Measurements from ENCODE around the gene RTP3.

Gene RTP3

DNA sequence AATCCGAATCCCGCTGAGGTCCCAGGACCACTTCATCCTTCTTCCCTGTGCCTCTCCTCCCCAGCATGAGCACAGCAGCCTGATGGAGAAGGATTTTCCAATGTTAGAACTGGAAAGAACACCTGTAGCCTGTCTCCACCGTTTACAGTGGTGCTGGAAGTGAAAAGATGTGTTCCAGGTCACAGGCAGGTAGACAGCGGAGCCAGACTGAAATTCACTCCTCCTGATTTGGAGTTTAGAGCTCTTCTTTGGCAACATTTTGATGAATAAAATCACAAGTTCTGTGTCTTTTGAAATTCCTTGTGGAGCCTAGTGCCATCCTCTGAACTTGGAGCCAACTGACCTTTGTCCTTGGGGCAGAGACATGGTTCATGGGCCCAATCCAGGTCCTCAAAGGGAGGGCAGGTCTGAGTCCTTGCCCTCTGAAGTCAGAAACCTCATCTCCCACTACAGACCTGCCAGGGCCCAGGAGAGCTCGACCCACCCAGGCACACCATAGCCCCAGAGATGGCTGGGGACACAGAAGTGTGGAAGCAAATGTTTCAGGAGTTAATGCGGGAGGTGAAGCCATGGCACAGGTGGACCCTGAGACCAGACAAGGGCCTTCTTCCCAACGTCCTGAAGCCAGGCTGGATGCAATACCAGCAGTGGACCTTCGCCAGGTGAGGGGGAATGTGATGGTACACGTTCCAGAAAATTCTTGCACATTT is at the start of gene RTP3:
TSS of gene RTP3 (plus strand) at position 421 of the 710 bp plus-strand sequence. CDS start at position 508, 87 bp downstream.
- no peaks in the 10 kb centered on the region for H3K4me1 ChIP-seq (ENCODE audit: control insufficient read depth, low read depth, low read length)
- H3K36me3 ChIP-seq (ENCODE audit: control insufficient read depth, low read depth, low read length) = no peaks in the 10 kb centered on the region
- H3K9ac ChIP-seq (ENCODE audit: low read length) = no peak within 1 kb of the TSS
- H3K27ac ChIP-seq (ENCODE audit: low read length) = no peak within 1 kb of the TSS
- H3K4me3 ChIP-seq (ENCODE audit: low read length) = no peak within 1 kb of the TSS
- no peaks in the 10 kb centered on the region for H3K27me3 ChIP-seq (ENCODE audit: control insufficient read depth, insufficient read depth, low read length)
- no peaks in the 10 kb centered on the region for H3K9me3 ChIP-seq (ENCODE audit: control insufficient read depth, low read depth, low read length)

DNA sequence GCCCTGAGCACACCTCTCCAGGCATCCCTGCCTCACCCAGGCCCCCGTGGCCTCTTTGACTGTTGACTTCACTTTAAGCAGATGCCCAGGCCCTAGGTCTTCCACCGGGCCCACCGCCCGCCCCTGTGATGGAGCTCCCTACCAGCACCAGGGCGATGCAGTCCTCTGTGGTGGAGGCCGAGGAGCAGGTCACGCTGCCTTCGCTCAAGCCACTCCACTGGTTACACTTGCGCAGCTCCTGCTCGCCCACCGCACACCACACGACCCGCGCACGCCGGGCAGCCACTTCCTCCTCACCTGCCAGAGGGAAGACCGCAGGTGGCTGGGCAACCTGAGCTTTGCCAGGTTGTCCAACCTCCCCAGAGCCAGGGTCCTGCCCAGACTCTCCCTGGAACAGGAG is 49.1 kb upstream of the RTP3 start:
- Histone ChIP-seq H3K36me3 (ENCODE audit: control insufficient read depth, low read depth, low read length) (no peaks in the 10 kb centered on the region), H3K4me1 (ENCODE audit: control insufficient read depth, low read depth, low read length) (no peaks in the 10 kb centered on the region), H3K4me3 (ENCODE audit: low read length) (no peak overlapping the region), H3K9me3 (ENCODE audit: control insufficient read depth, low read depth, low read length) (no peaks in the 10 kb centered on the region), H3K9ac (ENCODE audit: low read length) (no peak overlapping the region), H3K27ac (ENCODE audit: low read length) (no peak overlapping the region), H3K27me3 (ENCODE audit: control insufficient read depth, insufficient read depth, low read length) (no peaks in the 10 kb centered on the region)

DNA sequence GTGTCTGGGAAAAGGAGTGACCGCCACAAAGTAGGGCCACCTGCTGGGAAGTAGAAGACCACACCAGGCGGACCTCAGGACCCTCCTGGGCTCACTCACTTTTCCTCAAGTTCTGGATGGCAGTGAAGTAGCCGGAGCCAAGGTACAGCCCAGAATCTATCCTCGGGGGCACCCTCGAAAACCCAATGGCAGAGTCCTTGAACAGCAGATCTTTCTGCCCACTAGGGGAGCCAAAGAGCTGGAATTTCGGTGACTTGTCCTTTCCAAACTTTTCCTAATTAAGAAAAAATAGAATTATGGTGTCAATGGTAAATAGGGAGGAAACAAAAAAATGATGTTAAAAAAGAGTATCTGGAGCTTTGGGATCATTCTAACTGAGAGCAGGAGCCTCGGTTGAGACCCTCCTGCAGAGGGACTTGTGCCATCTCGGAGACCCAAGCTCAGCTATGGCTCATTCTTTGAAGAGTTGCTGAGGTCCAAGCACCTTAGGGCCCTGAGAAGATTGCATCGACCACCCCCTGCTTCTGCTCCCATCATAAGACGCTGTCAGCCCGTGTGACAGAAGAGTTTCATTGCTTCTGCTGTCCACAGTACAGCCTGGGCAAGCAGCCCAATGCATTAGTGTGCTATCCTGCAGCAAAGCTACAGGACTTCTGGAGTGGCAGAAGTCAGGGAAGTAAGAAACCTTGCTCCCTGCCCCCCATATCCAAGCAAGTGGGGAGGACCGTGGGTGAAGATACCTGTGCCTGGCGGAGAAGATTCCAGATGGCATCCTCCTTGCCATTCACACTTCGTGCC is 47.8 kb upstream of the RTP3 start:
- no peak overlapping the region for H3K27ac ChIP-seq (ENCODE audit: low read length)
- no peaks in the 10 kb centered on the region for H3K27me3 ChIP-seq (ENCODE audit: control insufficient read depth, insufficient read depth, low read length)
- H3K9me3 ChIP-seq (ENCODE audit: control insufficient read depth, low read depth, low read length) = no peaks in the 10 kb centered on the region

DNA sequence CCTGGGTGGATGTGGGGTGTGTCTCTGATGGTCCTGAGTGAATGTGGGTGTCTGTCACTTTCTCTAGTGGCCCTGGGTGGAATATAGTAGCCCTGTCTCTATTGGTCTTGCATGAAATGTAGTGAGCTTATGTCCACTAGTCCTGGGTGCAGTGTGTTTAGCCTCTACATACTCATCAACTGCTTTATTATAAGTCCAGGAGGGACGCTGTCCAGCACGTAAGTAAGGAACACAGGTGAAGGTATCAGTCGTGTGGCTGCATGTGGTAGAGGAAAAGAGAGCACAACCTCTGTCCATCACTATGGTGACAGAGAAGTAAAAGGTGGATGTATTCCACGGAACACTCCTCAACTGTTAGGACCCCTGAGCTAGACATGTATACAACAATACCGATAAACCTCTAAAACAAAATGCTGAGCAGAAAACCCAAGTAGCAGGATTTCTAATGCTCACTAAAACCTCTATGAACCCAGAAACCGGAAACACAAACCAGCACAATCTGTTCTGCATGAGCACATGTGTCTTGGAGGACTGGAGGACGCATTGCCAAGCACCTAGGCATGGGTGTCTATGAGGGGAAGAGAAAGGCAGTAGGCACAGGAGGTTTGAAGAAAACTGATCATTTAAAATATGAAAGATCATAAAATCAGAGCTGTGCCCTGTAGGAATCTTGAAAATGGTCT is 44.1 kb upstream of the RTP3 start:
- no peaks in the 10 kb centered on the region for H3K27me3 ChIP-seq (ENCODE audit: control insufficient read depth, insufficient read depth, low read length)
- no peaks in the 10 kb centered on the region for H3K4me1 ChIP-seq (ENCODE audit: control insufficient read depth, low read depth, low read length)
- no peak overlapping the region for H3K9ac ChIP-seq (ENCODE audit: low read length)
- no peaks in the 10 kb centered on the region for H3K9me3 ChIP-seq (ENCODE audit: control insufficient read depth, low read depth, low read length)
- H3K4me3 ChIP-seq (ENCODE audit: low read length) = no peak overlapping the region
- H3K27ac ChIP-seq (ENCODE audit: low read length) = no peak overlapping the region
- H3K36me3 ChIP-seq (ENCODE audit: control insufficient read depth, low read depth, low read length) = no peaks in the 10 kb centered on the region

More for the DNA sequence above, 47.8 kb upstream of the RTP3 start:
- Histone ChIP-seq H3K4me3 (ENCODE audit: low read length) (no peak overlapping the region), H3K4me1 (ENCODE audit: control insufficient read depth, low read depth, low read length) (no peaks in the 10 kb centered on the region), H3K36me3 (ENCODE audit: control insufficient read depth, low read depth, low read length) (no peaks in the 10 kb centered on the region), H3K9ac (ENCODE audit: low read length) (no peak overlapping the region)

DNA sequence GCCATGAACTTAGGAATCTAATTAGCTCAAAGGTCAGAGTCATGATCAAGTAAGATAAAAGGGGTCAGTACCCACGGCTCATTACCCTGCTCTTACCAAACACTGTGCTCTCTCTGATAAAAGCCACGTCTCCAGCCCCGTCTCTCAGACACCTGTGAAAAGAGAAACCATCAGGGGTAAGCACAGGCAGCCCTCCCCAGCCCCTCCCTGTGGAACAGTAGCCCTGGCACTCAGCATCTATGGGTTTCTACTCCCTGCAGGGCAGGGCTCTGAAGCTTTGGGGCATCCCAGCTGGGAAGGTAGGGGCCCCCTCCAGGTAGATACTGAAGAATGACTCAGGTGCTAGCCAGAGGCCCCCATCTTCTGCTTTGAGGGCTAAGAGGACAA is 43.6 kb upstream of the RTP3 start:
- H3K9ac ChIP-seq (ENCODE audit: low read length) = no peak overlapping the region
- no peaks in the 10 kb centered on the region for H3K36me3 ChIP-seq (ENCODE audit: control insufficient read depth, low read depth, low read length)

DNA sequence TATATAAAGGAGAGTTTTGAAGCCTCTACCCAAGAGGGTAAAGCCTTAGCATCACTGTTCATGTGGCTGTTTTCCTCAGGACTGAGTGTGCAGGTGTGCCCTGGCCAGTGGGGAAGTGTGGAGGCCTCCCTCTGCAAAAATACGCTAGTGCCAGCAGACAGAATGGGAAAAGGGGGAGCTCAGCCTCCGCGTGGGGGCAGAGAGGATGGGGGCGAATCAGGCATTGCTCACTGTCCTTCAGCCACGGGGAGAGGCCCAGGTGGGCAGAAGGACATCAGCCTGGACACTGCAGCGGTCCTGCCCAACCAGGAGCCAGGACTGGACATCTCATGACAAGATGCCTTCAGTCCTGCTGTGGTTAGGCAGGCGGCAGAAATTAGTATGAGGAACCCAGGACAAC is 43.2 kb upstream of the RTP3 start:
- Histone ChIP-seq H3K36me3 (ENCODE audit: control insufficient read depth, low read depth, low read length) (no peaks in the 10 kb centered on the region), H3K4me3 (ENCODE audit: low read length) (no peak overlapping the region), H3K4me1 (ENCODE audit: control insufficient read depth, low read depth, low read length) (no peaks in the 10 kb centered on the region), H3K9me3 (ENCODE audit: control insufficient read depth, low read depth, low read length) (no peaks in the 10 kb centered on the region), H3K9ac (ENCODE audit: low read length) (no peak overlapping the region), H3K27ac (ENCODE audit: low read length) (no peak overlapping the region), H3K27me3 (ENCODE audit: control insufficient read depth, insufficient read depth, low read length) (no peaks in the 10 kb centered on the region)

More for the DNA sequence above, 43.6 kb upstream of the RTP3 start:
- Histone ChIP-seq H3K4me1 (ENCODE audit: control insufficient read depth, low read depth, low read length) (no peaks in the 10 kb centered on the region), H3K27me3 (ENCODE audit: control insufficient read depth, insufficient read depth, low read length) (no peaks in the 10 kb centered on the region), H3K4me3 (ENCODE audit: low read length) (no peak overlapping the region), H3K9me3 (ENCODE audit: control insufficient read depth, low read depth, low read length) (no peaks in the 10 kb centered on the region), H3K27ac (ENCODE audit: low read length) (no peak overlapping the region)

DNA sequence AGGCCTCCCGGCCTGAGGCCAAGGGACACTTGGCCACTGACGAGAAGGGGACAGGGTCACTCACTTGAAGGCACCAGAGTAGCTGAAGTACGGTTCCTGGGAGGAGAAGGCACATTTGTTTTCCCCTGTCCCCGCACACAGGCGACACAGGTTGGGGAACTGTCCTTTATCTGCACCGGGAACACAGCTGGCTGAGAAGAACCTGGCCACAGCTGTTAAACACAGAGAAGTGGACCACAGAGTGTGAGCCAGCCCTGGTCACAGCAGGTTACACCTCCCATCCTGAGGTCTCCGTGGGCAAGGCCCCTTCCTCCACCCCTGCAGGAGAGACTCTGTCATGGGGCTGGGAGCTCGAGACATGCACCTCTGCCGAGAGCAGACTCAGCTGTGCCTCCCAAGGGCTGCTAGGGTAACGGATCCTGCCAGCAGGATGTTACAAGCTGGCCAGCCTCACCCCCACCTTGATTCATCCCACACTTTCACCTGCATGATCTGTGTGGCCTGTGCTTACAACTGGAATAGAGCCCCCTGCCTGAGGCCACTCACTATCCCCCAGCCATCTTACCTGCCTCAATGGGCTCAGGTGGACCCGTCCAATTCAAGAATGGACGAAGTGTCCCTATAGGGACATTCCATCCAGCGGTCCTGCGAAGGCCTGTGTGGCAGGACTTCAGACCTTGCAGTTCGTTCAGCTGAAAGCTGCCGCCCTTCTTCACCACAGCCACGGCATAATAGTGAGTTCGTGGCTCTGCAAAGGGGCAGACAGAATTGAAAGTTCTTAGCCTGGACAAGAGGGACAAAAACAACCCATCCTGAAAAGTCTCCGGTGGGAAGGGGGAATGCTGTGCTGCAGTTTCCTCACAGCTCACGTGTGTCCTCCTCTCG is 42.3 kb upstream of the RTP3 start:
- Histone ChIP-seq H3K4me1 (ENCODE audit: control insufficient read depth, low read depth, low read length) (no peaks in the 10 kb centered on the region), H3K9me3 (ENCODE audit: control insufficient read depth, low read depth, low read length) (no peaks in the 10 kb centered on the region), H3K27ac (ENCODE audit: low read length) (no peak overlapping the region), H3K4me3 (ENCODE audit: low read length) (no peak overlapping the region), H3K36me3 (ENCODE audit: control insufficient read depth, low read depth, low read length) (no peaks in the 10 kb centered on the region), H3K27me3 (ENCODE audit: control insufficient read depth, insufficient read depth, low read length) (no peaks in the 10 kb centered on the region), H3K9ac (ENCODE audit: low read length) (no peak overlapping the region)

DNA sequence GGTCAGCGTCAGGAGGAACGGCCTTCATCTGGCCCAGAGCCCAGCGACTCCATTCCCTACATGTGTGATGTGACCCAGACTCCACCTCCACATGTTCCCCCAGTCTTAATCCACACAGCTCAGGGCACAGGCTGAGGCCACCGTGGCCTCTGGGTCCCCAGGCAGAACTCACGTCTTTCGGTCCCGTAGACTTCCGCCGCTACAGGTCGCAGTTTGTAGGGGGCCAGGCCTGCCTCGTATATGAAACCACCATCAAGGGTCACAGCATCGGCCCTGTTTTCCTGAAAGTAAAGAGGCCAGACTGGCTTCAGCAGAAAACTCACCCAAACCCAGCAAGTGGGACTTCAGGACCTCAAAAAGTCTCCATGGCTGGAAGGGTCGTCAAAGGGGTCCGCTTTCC is 41.7 kb upstream of the RTP3 start:
- Histone ChIP-seq H3K27ac (ENCODE audit: low read length) (no peak overlapping the region), H3K36me3 (ENCODE audit: control insufficient read depth, low read depth, low read length) (no peaks in the 10 kb centered on the region), H3K27me3 (ENCODE audit: control insufficient read depth, insufficient read depth, low read length) (no peaks in the 10 kb centered on the region), H3K4me1 (ENCODE audit: control insufficient read depth, low read depth, low read length) (no peaks in the 10 kb centered on the region), H3K9me3 (ENCODE audit: control insufficient read depth, low read depth, low read length) (no peaks in the 10 kb centered on the region), H3K9ac (ENCODE audit: low read length) (no peak overlapping the region), H3K4me3 (ENCODE audit: low read length) (no peak overlapping the region)

DNA sequence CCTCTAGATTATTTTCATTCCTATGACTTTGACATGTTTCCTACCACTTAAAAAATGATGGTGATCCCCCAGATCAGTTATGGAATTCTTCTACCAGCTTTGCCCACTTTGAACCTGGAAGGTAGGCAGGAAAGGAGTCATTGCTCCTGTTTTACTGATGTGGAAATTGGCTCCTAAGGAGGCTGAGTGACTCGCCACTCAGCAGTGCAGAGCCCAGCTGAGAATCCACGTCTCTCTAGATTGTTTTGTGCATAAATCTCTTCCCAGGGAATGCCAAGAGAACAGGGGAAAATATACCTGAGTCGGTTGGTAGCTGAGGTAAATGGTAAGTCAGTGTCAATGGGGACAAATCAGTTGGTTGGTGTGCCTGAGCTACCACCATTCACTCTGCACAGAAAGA is 37.7 kb upstream of the RTP3 start:
- Histone ChIP-seq H3K4me1 (ENCODE audit: control insufficient read depth, low read depth, low read length) (no peaks in the 10 kb centered on the region), H3K27ac (ENCODE audit: low read length) (no peak overlapping the region), H3K9me3 (ENCODE audit: control insufficient read depth, low read depth, low read length) (no peaks in the 10 kb centered on the region), H3K27me3 (ENCODE audit: control insufficient read depth, insufficient read depth, low read length) (no peaks in the 10 kb centered on the region), H3K36me3 (ENCODE audit: control insufficient read depth, low read depth, low read length) (no peaks in the 10 kb centered on the region), H3K4me3 (ENCODE audit: low read length) (no peak overlapping the region), H3K9ac (ENCODE audit: low read length) (no peak overlapping the region)

DNA sequence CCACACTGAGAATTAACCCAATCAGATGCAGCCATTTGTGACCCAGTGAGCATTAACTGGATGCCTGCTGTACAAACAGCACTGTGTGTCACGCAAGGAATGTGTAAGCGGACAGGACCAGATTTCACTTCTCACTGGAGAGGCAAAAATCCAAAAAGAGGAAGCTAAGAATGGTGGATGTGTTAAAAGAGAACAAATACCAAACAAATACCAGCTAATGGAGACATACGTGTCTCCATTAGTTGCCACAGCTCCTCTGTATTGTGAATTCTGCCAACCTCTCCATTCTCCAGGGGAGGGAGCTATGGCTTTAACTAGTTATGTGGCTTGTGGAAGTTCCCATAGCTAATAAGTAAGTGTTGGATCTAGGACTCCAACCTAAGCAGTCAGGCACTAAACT is 35.7 kb upstream of the RTP3 start:
- Histone ChIP-seq H3K9ac (ENCODE audit: low read length) (no peak overlapping the region), H3K27me3 (ENCODE audit: control insufficient read depth, insufficient read depth, low read length) (no peaks in the 10 kb centered on the region), H3K4me1 (ENCODE audit: control insufficient read depth, low read depth, low read length) (no peaks in the 10 kb centered on the region), H3K27ac (ENCODE audit: low read length) (no peak overlapping the region), H3K4me3 (ENCODE audit: low read length) (no peak overlapping the region), H3K9me3 (ENCODE audit: control insufficient read depth, low read depth, low read length) (no peaks in the 10 kb centered on the region), H3K36me3 (ENCODE audit: control insufficient read depth, low read depth, low read length) (no peaks in the 10 kb centered on the region)

DNA sequence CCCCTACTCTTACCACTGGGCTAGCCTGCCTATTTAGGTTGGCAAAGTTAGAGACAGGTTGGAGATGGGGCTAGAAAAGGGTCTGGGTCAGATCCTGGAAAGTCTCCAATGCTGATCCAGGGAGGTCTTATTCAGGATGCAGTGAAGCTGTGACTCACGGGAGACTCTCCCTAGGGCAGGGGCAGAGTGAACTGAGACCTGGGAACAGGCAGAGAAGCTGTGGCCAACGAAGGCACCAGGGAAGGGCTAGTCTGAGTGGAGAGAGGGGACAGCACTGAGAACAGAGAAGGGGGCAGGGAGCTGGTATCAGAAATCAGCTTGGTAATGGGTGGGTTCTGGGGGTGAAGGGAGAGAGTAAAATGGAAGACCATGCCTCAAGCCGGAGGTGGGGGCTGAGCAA is 35.3 kb upstream of the RTP3 start:
- Histone ChIP-seq H3K4me3 (ENCODE audit: low read length) (no peak overlapping the region), H3K4me1 (ENCODE audit: control insufficient read depth, low read depth, low read length) (no peaks in the 10 kb centered on the region), H3K36me3 (ENCODE audit: control insufficient read depth, low read depth, low read length) (no peaks in the 10 kb centered on the region), H3K9ac (ENCODE audit: low read length) (no peak overlapping the region), H3K27ac (ENCODE audit: low read length) (no peak overlapping the region), H3K9me3 (ENCODE audit: control insufficient read depth, low read depth, low read length) (no peaks in the 10 kb centered on the region), H3K27me3 (ENCODE audit: control insufficient read depth, insufficient read depth, low read length) (no peaks in the 10 kb centered on the region)
